AG04449 (cell line): ENCODE data around the gene IQCE.

Experiments
- CTCF ChIA-PET: fragments of 350-600 bp; formaldehyde crosslinking; extraction: SDS; loops from one replicate; lab custom pipeline; 2021; ENCODE audit warnings: antibody characterized with exemption; lab: Yijun Ruan, JAX
- POLR2A ChIA-PET: fragments of 400-600, 350-600 bp; formaldehyde crosslinking; extraction: SDS; loops from one replicate; lab custom pipeline; 2020; ENCODE audit warnings: antibody characterized with exemption, inconsistent platforms; lab: Yijun Ruan, JAX
- DNase-seq: peaks from one replicate; pipeline ENCODE4 v3.0.0-alpha.2; 2010; ENCODE audit warnings: low read depth, low spot score
- H3K4me3 ChIP-seq: 2 replicates; pipeline ENCODE4 v1.5.1; 2011; ENCODE audit warnings: low read depth, mild to moderate bottlenecking, control low read depth, low read length
- TF ChIP-seq, protein P1 (sequence below): IDR thresholded peaks from one replicate; pipeline ENCODE4 v1.5.1; 2011; ENCODE audit warnings: mild to moderate bottlenecking, moderate library complexity, low read length, control low read depth, inconsistent platforms; ENCODE audit not compliant: insufficient read depth; ENCODE audit errors: missing control alignments

The IQCE gene

DNA sequence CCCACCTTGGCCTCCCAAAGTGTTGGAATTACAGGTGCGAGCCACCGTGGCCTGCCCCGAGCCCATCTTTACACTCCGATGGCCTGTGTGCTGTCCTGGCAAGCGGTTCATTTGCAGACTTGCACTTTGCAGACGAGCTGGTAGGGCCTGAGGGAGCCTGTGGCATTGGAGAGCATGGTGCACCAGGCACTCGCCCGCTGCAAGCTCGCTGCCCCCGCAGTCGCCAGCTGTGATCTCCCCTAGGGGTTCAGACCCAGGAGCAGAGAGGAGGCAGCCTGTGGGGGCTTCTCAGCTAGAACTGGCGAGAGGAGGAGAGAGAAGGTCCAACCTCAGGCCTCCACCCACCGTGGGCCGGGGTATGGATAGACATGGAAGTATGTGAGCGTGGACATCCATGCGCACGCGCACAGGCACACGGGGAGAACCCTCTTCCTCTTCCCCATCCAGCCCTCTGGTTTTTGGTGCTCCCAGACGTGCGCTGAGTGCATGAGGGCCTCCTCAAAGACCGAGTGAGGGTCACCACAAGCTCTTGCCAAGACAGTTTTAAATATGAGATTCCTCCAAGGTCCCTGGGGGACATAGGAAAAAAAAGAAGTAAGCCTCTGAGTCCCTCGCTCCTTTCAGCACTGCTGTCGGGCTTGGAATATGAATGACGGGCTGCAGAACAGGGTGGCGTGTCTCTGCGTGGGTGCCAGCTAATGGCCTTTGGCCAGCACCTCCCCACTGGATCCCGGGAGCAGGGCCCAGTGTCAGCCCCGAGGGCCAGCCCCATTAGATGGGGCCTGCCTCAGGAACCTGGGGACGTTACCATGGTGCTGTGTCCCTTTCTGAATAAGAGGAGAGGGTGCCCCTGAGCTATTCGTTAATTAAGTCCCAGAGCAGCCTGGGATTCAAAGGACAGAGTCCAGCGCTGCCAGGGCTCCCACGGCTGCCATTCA, 57.9 kb downstream of the IQCE start:
- H3K4me3 ChIP-seq = no peak overlapping the region
- no peak for DNase-seq
- TF ChIP-seq, protein P1, sequence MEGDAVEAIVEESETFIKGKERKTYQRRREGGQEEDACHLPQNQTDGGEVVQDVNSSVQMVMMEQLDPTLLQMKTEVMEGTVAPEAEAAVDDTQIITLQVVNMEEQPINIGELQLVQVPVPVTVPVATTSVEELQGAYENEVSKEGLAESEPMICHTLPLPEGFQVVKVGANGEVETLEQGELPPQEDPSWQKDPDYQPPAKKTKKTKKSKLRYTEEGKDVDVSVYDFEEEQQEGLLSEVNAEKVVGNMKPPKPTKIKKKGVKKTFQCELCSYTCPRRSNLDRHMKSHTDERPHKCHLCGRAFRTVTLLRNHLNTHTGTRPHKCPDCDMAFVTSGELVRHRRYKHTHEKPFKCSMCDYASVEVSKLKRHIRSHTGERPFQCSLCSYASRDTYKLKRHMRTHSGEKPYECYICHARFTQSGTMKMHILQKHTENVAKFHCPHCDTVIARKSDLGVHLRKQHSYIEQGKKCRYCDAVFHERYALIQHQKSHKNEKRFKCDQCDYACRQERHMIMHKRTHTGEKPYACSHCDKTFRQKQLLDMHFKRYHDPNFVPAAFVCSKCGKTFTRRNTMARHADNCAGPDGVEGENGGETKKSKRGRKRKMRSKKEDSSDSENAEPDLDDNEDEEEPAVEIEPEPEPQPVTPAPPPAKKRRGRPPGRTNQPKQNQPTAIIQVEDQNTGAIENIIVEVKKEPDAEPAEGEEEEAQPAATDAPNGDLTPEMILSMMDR = no peak
- ChIA-PET CTCF (interaction anchor here (1.1 to 1.7 kb wide), 4 partner anchors 8 to 16 kb away, joined by 3 to 4 read pairs (median 4); no protein-coding TSS in a partner anchor), POLR2A (no interaction called here)

DNA sequence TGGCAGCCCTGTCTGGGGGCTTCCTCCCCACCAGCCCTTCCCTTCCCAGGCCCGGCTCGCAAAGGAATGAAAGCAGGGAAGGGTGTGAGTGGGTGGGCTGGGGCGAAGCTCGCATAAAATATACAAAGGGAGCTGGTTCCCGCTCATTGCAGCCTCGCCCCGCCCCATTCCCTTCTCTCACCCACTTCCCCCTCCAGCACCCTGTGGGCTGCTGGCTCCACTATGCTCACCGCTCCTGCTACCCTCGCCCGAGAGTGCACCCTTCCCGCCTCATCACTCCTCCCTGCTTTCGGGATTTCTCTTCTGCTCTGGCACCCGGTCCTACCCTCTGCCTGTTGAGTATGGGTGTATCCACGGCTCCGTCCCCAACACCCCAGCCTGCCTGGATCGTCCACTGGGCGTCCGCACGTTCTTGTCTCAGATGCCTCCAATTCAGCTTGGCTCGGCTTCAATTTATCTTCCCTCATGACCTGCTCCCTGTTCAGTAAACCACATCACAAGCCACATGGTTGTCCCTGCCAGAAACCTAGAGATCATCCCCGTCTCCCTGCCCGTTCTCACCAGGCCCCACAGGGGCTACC, 58.6 kb downstream of the IQCE start:
- ChIA-PET POLR2A (no interaction called here), CTCF (interaction anchor here (1.1 to 1.7 kb wide), 4 partner anchors 9 to 54 kb away, joined by 3 to 5 read pairs (median 4); no protein-coding TSS in a partner anchor)
- no peak overlapping the region for H3K4me3 ChIP-seq
- DNase-seq = no peak
- TF ChIP-seq, protein P1 = no peak

DNA sequence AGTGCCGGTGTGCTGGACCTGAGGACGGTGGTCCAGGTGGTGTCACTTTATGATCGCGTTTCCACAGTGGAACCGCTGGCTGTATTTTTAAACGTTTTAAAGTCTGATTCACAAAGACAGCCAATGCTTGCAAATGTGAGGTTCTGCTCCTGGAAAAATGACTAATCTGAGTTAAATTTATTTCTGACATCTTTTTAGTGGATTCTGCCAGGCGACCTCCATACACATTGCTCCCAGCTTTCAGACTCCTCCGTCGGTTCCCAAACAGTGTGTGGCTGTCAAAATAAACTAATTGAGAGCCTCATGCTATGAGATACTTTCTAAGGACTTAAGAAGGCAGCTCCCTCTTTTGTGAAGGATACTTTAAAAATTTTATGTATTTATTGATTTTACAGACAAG, 60.3 kb downstream of the IQCE start:
- POLR2A ChIA-PET = interaction anchor here (1.3 kb wide), 1 partner anchor 17 kb away, joined by 3 read pairs; no protein-coding TSS in a partner anchor
- no peak overlapping the region for H3K4me3 ChIP-seq
- CTCF ChIA-PET = interaction anchor here (1.2 to 1.7 kb wide), 8 partner anchors 8 to 151 kb away, joined by 3 to 7 read pairs (median 4); no protein-coding TSS in a partner anchor
- DNase-seq = no peak
- TF ChIP-seq, protein P1 = no peak

DNA sequence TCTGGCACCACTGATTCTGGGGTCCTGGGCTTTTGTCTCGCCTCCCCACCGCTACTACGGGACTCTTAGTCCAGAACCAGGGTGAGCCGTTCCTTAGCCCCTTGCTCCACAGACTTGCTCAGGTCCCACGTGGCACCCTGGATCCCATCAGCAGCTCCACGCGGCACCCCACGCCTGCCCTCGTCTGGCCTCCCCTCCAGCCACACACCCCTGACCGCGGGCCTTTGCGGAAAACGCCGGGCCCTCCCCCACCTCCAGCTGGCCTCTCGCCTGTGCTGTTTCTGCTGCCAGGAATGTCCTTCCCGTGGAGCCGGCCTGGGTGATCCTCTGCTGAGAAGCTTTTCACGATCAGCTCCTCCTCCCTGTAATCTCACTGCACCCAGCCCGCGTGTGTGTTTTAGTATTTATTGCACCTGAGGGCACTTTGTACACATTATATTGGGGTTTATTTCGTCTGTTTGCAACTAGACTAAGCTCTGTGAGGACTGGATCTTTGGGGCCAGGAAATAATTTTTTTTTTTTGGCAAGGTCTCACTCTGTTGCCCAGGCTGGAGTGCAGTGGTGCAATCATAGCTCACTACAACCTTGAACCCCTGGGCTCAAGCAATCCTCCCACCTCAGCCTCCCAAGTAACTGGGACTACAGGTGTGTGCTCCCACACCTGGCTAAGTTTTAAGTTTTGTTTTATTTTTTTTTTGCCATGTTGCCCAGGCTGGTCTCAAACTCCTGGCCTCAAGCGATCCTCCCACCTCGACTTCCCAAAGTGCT, 62.5 kb downstream of the IQCE start:
- no peak overlapping the region for H3K4me3 ChIP-seq
- CTCF ChIA-PET = interaction anchor here (0.9 to 4.7 kb wide), 3 partner anchors 8 to 13 kb away, joined by 3 to 22 read pairs (median 4); partner anchors contain the start of gene TTYH3
- no peak for DNase-seq
- TF ChIP-seq, protein P1 = no peak
- POLR2A ChIA-PET = interaction anchor here (0.6 to 1.2 kb wide), 3 partner anchors 10 to 12 kb away, joined by 3 read pairs; partner anchors contain the start of gene TTYH3

DNA sequence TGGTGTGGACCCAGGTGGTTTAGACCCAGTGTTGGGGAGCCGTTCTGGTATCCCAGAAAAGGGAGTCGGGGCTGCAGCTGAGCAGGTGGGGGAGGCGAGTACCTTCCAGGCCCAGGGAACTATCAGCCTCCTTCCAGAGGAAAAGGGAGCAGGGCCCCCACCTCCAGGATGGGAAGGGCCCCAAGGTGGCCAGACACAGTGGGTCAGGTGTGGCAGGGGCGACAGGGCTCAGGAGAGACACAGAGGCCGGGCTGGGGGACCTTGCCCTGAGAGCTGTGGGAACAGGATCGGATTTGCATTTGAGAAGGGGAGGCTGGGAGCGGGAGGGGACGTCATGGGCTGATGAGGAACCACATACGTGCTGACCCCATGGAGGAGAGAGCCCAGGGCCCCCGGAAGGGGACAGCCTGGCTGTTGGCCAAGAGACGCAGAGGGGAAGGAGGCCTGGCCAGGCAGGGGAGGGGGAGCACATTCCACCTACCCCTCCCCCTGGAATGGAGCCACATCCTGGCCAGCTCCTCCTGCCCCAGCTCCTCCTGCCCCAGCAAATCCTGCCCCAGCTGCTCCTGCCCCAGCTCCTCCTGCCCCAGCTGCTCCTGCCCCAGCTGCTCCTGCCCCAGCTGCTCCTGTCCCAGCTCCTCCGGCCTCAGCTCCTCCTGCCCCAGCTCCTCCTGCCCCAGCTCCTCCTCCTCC, 63.3 kb downstream of the IQCE start:
- ChIA-PET POLR2A (no interaction called here), CTCF (interaction anchor here (1.0 to 4.7 kb wide), 2 partner anchors 14 to 18 kb away, joined by 3 to 22 read pairs; no protein-coding TSS in a partner anchor)

More for the DNA sequence above, 63.3 kb downstream of the IQCE start:
- H3K4me3 ChIP-seq = no peak overlapping the region
- TF ChIP-seq, protein P1 = no peak
- no peak for DNase-seq
